ENCODE data around the gene HSPBAP1. TPM values are rescaled to one million over a fixed set of nuclear protein-coding genes. Genes with fewer than 3 reads are reported as not detected.

HSPBAP1 gene
- total RNA-seq, 1 donor from 2014 or later = 11.6 TPM

DNA sequence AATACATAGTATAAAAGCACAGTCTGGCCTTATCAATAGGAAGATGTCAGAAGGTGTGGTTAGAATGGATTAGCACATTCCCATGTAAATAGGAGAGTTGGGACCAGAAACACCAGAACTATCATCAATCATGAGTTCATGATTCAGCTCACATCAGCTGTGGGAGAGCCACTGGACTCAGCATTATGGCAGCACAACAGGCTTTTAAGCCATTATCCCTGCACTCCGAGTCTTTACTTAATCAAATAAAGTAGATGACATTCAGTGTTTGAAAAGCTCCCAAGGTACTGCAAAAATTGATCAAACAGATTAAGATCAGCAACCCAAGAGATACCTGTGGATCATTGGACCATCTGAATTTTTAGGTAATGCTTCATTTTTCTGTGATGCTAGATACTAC is 88.3 kb downstream of the HSPBAP1 start:
- Mint-ChIP-seq H3K27me3 (ENCODE audit: unreplicated experiment) (no peaks in the 10 kb centered on the region), H3K4me1 (ENCODE audit: unreplicated experiment) (peaks cover 3% of the 10 kb centered on the region), H3K9me3 (ENCODE audit: unreplicated experiment) (no peaks in the 10 kb centered on the region), H3K36me3 (ENCODE audit: low read depth, unreplicated experiment) (peaks cover 32% of the 10 kb centered on the region), H3K4me3 (ENCODE audit: unreplicated experiment) (no peak overlapping the region), H3K27ac (ENCODE audit: unreplicated experiment) (no peak overlapping the region)
- no peak for DNase-seq (ENCODE audit: low spot score)
- TF ChIP-seq, protein P1, sequence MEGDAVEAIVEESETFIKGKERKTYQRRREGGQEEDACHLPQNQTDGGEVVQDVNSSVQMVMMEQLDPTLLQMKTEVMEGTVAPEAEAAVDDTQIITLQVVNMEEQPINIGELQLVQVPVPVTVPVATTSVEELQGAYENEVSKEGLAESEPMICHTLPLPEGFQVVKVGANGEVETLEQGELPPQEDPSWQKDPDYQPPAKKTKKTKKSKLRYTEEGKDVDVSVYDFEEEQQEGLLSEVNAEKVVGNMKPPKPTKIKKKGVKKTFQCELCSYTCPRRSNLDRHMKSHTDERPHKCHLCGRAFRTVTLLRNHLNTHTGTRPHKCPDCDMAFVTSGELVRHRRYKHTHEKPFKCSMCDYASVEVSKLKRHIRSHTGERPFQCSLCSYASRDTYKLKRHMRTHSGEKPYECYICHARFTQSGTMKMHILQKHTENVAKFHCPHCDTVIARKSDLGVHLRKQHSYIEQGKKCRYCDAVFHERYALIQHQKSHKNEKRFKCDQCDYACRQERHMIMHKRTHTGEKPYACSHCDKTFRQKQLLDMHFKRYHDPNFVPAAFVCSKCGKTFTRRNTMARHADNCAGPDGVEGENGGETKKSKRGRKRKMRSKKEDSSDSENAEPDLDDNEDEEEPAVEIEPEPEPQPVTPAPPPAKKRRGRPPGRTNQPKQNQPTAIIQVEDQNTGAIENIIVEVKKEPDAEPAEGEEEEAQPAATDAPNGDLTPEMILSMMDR (IDR thresholded peaks at IDR 0.05; ENCODE audit: unreplicated experiment) = no peak

DNA sequence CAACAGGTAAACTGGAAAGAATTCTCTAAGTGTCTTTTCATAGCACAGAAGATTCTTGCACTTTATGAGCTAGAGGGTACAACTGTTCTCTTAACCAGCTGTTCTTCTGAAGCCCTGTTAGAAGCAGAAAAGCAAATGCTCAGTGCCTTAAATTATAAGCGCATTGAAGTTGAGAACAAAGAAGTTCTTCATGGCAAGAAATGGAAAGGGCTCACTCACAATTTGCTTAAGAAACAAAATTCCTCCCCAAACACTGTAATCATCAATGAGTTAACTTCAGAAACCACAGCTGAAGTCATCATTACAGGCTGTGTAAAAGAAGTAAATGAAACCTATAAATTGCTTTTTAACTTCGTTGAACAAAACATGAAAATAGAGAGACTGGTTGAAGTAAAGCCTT is 93.4 kb downstream of the HSPBAP1 start:
- H3K27ac Mint-ChIP-seq (ENCODE audit: unreplicated experiment) = no peak overlapping the region
- H3K9me3 Mint-ChIP-seq (ENCODE audit: unreplicated experiment) = no peaks in the 10 kb centered on the region
- H3K4me3 Mint-ChIP-seq (ENCODE audit: unreplicated experiment) = no peak overlapping the region
- no peaks in the 10 kb centered on the region for H3K27me3 Mint-ChIP-seq (ENCODE audit: unreplicated experiment)
- TF ChIP-seq, protein P1 (IDR thresholded peaks at IDR 0.05; ENCODE audit: unreplicated experiment) = no peak
- no peak for DNase-seq (ENCODE audit: low spot score)
- peaks cover 3% of the 10 kb centered on the region for H3K4me1 Mint-ChIP-seq (ENCODE audit: unreplicated experiment)
- H3K36me3 Mint-ChIP-seq (ENCODE audit: low read depth, unreplicated experiment) = peaks cover 30% of the 10 kb centered on the region

DNA sequence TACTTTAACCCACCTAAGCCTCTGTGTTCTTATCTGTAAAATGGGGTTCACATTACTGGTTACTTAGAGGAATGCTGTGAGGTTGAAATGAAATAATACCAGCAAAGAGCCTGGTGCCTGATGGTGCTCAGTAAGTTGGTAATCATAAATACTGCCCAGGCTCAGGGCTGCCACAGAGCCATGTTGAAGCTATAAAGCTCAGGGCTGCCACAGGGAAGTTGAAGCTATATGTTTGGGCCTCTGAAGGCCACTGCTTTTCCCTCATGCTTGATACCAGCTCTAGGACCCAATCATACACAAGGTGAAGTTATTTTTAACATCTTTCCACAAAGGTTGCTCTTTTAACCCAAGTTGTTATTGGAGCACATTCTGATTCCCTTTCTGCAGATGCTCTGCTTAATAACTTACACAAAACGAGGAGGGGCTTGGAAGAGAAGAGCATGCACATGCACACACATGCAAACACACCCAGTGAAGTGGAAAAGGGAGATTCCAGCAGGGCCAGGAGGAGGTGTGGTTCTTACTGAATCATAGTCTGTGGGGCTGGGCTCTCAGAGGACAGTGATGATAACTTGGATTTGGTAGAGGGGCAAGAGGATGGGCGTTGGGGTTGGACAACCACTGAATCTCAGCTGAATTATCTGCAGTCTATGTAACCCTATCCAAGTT is 95.5 kb downstream of the HSPBAP1 start:
- Mint-ChIP-seq H3K36me3 (ENCODE audit: low read depth, unreplicated experiment) (peaks cover 27% of the 10 kb centered on the region), H3K27ac (ENCODE audit: unreplicated experiment) (no peak overlapping the region), H3K9me3 (ENCODE audit: unreplicated experiment) (no peaks in the 10 kb centered on the region), H3K4me3 (ENCODE audit: unreplicated experiment) (no peak overlapping the region), H3K4me1 (ENCODE audit: unreplicated experiment) (no peaks in the 10 kb centered on the region), H3K27me3 (ENCODE audit: unreplicated experiment) (no peaks in the 10 kb centered on the region)
- TF ChIP-seq, protein P1 (IDR thresholded peaks at IDR 0.05; ENCODE audit: unreplicated experiment) = no peak
- DNase-seq (ENCODE audit: low spot score) = no peak

DNA sequence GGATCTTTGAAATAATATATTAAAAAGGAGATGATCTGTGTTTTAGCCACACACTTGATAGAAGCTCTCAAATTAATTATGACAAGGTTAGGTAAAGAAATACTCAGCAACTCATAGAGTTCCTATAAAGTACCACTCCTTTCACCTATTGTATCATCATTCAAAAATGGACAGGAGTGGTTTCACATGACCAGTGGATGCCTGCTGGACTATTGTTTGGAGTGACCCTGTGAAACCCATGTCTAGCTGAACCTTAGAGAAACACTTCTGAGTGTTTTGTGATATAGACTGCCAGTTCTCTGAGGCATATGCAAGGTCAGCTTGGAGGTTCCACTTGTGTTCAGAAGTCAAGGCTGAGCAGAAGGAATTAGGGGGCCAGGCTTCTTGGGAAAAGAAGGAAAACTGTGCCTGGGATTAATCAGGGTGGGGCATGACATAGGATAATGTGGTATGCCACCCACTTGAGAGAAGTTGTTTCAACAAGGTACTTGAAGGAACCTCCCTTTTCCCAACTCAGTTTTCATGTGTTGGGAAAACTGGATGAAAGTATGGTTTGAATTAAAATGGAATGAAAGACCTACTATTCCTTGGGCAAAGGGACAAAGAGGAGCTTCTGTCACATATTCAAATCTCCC is 97.6 kb downstream of the HSPBAP1 start:
- Mint-ChIP-seq H3K4me1 (ENCODE audit: unreplicated experiment) (no peaks in the 10 kb centered on the region), H3K27ac (ENCODE audit: unreplicated experiment) (no peak overlapping the region), H3K27me3 (ENCODE audit: unreplicated experiment) (no peaks in the 10 kb centered on the region), H3K9me3 (ENCODE audit: unreplicated experiment) (no peaks in the 10 kb centered on the region), H3K4me3 (ENCODE audit: unreplicated experiment) (no peak overlapping the region), H3K36me3 (ENCODE audit: low read depth, unreplicated experiment) (peaks cover 23% of the 10 kb centered on the region)
- DNase-seq (ENCODE audit: low spot score) = no peak
- TF ChIP-seq, protein P1 (IDR thresholded peaks at IDR 0.05; ENCODE audit: unreplicated experiment) = no peak

DNA sequence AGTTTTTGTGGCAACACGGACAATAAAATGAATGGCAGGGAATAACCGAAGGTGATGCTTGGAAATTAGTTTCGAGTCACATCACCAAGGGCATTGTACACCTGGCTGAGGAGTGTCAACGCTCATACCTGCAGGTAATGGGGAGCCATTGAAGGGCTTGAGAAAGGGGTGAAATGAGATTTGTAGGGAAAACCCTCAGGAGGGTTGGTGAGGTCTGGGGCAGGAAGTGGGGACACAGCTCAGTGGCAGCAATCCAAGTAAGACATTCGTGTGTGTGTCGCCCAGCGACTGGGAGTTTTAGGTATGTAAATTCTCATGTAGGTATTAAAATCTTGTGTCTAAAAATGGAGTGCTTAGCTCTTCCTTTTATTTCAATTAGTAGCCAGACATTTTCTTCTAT is 98.7 kb downstream of the HSPBAP1 start:
- no peak overlapping the region for H3K4me3 Mint-ChIP-seq (ENCODE audit: unreplicated experiment)

More for the DNA sequence above, 98.7 kb downstream of the HSPBAP1 start:
- Mint-ChIP-seq H3K4me1 (ENCODE audit: unreplicated experiment) (no peaks in the 10 kb centered on the region), H3K9me3 (ENCODE audit: unreplicated experiment) (no peaks in the 10 kb centered on the region), H3K27ac (ENCODE audit: unreplicated experiment) (no peak overlapping the region), H3K36me3 (ENCODE audit: low read depth, unreplicated experiment) (peaks cover 17% of the 10 kb centered on the region), H3K27me3 (ENCODE audit: unreplicated experiment) (no peaks in the 10 kb centered on the region)
- TF ChIP-seq, protein P1 (IDR thresholded peaks at IDR 0.05; ENCODE audit: unreplicated experiment) = no peak
- DNase-seq (ENCODE audit: low spot score) = no peak

All from endothelial cell (in vitro differentiated cells).